Muscle of arm (tissue), 12 donors: ENCODE results near the gene ITGA11. TPM values are rescaled to one million over a fixed set of nuclear protein-coding genes. Genes with fewer than 3 reads are reported as not detected.
A peak's percentile ranks its signal among the peaks of the same experiment; 100 is the strongest.

ENCODE experiments used
- DNase-seq: peaks from one replicate; pipeline ENCODE4 v3.0.0-alpha.2; 2013
- polyA plus RNA-seq, 12 donors: library from polyadenylated mRNA; unstranded; fragments of 120-200 nt; gene quantifications; one replicate each; pipeline ENCODE4 v1.2.1, GENCODE V29; 2013; ENCODE audit not compliant: insufficient read length in 12 of 12

ITGA11 gene
- polyA plus RNA-seq, 12 donors: 2.3 to 7.0 (median 3.7) TPM; not detected in 1

- no peak for DNase-seq
These were observed 41.8 kb downstream of the ITGA11 start for GRCh38 chr15:68389936-68390817.

GRCh38 chr15:68389041-68389930 is 42.7 kb downstream of the ITGA11 start:
- no peak for DNase-seq

GRCh38 chr15:68387381-68388143 is 44.4 kb downstream of the ITGA11 start:
- DNase-seq: no peak

- no peak for DNase-seq
These were observed 45.2 kb downstream of the ITGA11 start for GRCh38 chr15:68386587-68387288.

GRCh38 chr15:68385671-68386586 is 46.0 kb downstream of the ITGA11 start:
- no peak for DNase-seq

GRCh38 chr15:68385240-68385561 is 46.8 kb downstream of the ITGA11 start:
- DNase-seq: no peak

- DNase-seq: peak; percentile 35
These were observed 47.3 kb downstream of the ITGA11 start for GRCh38 chr15:68384451-68385239.

GRCh38 chr15:68383161-68384074 is 48.5 kb downstream of the ITGA11 start:
- DNase-seq: no peak

- no peak for DNase-seq
These were observed 49.5 kb downstream of the ITGA11 start for GRCh38 chr15:68382286-68383007.

GRCh38 chr15:68380456-68380855 is 51.5 kb downstream of the ITGA11 start:
- no peak for DNase-seq

- DNase-seq: no peak
These were observed 52.1 kb downstream of the ITGA11 start for GRCh38 chr15:68379759-68380290.

GRCh38 chr15:68379058-68379758 is 52.8 kb downstream of the ITGA11 start:
- DNase-seq: no peak

- no peak for DNase-seq
These were observed 53.4 kb downstream of the ITGA11 start for GRCh38 chr15:68378595-68378994.

GRCh38 chr15:68377766-68378165 is 54.2 kb downstream of the ITGA11 start:
- DNase-seq: no peak

GRCh38 chr15:68376447-68377060 is 55.4 kb downstream of the ITGA11 start:
- no peak for DNase-seq

- no peak for DNase-seq
These were observed 56.2 kb downstream of the ITGA11 start for GRCh38 chr15:68375716-68376220.
